Suppressor macrophage (primary cell): Measurements from ENCODE around the gene CDC42BPB.
"Not testable (repeated sequence)": the region's sequence is repeated elsewhere in the genome, so short reads cannot be mapped to it uniquely, and the experiment has no call there.

Experiments
- DNase-seq, 4 experiments: peaks; one replicate each; pipeline ENCODE4 v3.0.0-alpha.2; 2020 to 2022

CDC42BPB gene

DNA sequence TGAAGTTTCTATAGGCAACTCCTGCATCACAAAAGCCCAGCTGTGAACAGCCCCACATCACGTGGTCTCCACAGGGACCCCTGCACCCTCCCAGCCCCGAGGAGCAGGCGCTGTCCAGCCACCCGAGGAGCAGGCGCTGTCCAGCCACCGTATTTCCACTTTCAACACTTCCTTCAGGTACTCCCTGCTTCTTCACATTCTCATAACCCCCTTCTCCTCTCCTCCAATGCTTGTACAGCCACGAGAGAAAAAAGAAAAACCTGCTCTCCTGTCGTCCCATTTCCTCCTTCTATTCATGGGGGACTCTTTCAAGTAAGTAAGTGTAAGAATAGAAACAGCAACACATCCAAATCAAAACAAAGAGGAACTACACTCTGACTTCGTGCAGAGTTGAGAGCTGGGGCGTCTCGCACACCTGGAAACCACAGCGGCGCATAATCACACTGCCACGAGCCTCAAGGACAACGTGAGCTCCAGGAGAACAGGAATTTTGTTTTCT, 11.9 kb downstream of the CDC42BPB start:
- no peak for DNase-seq

DNA sequence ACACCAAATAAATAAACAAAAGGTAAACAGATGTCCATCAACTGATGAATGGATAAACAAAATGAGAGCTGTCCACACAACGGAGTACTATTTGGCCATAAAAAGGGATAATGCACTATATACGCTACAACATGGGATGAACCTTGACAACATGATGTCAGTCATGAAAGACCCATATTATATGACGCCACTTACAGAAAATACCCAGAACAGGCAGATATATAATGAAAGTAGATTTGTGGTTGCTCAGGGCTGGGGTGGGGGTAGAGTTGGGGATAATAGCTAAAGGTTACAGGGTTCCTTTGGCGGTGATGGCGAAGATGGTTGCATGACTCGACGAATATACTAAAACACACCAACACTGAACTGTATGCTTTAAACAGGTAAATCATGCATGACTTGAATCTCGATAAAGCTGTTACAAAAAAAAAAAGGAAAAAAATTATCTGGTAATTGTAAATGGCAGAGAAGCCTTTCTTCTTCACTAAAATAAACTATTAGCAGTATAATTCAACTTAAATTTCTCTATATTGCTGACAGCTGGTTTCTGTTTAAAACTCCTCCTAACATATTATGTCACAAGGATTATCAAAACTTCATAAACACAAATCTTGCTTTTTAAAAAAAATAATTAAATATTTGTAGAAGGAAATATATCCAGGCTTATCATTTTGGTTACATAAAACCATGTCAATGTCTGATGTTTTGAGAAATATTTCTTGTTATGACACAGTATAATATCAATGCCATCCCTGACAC, 13.9 kb downstream of the CDC42BPB start:
- no peak for DNase-seq

DNA sequence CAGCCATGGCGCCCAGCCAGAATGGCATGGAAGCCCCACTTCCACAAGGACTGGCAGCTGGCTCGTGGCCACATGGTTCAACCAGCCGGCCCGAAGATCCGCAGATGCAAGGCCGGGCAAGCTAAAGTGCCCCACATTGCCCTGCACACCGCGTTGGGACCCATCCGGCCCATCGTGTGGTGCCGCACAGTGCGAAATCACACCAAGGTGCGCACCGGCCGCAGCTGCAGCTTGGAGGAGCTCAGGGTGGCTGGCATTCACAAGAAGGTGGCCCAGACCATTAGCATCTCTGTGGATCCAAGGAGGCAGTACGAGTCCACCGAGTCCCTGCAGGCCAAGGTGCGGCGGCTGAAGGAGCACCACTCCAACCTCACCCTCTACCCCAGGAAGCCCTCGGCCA, 15.9 kb downstream of the CDC42BPB start:
- DNase-seq = no peak

DNA sequence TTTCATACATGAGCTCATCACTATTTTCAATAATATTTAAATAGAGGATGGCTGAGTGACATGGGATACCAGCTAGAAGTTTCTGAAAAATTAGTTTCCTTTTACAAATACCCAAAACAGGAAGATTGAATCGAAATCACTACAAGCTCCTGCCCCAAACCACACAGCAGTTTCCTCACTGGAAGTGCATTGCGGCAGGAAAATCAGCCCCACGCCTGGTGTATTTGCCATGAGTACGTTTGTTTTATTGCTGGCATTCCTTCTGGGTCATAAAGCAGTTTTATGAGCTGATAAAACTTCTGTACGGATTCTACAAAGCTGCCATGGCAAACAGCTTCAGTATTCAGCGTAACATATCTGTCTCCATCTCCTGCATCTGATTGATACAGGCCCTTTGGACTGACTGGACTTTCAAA, 23.7 kb downstream of the CDC42BPB start:
- peak; percentile 46 to 62 (median 61) for DNase-seq

DNA sequence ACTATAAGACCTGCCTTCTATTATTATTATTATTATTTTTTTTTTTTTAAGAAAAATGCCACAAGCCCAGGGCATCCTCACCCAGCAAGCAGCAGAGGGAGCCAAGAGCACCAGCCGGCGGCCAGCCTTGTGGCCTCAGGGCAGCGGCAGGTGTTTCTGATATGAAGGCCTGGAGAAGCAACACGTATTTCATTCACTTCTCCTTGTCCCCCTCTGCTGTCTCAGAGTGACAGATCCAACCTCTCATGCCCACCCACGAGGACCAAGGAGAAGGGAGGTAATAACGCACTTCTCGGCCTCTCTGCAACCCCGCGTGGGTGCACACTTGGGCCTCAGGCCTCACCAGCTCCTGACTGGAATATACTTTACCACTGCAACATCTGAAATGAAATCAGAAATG, 25.4 kb downstream of the CDC42BPB start:
- DNase-seq = no peak

DNA sequence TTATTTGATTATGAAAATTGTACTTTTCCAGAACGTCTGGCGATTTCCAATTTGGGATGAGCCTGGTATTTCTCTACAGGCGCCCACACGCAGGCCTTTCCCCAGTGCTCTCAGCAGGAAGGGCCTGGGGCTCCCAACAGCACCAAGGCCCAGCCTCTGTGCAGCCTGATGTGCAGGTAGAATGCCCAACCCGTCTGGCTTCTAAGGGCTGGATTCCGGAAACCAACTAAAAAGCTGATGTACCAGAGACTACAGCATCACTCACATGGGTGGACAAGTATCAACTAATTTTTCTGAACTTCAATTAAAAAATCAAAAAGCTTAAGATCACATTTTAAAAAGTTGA, 25.8 kb downstream of the CDC42BPB start:
- DNase-seq = no peak

DNA sequence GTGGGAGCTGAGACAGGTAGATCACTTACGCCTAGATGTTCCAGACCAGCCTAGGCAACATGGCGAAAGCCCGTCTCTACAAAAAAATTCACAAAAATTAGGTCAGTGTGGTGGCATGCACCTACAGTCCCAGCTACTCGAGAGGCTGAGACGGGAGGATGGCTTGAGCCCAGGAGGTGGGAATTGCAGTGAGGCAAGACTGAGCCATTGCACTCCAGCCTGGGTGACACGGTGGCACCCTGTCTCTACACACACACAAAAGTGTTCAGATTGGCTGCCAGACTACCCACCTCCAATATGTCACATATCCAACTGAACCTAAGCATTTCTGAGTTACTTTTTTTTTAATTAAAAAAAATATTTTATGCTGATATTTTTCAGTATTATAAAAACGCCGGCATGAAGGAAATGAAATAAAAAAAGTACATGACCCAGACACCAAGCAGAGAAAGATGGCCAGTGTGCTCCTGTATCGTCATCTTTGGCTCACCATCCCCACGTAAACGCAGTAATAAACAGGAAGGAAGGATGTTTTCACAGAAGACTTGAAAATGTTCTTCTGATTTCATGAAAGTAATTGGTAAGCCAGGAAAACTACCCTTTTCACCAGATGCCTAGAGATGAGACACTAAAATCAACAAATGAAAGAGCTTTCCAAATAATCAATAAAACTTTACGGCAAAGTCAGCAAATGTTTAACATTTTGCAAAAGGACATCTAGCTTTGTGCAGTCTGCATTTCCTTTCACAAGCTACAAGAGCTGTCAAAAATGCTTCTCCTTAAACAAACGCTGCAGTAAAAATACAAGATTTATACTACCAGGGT, 26.4 kb downstream of the CDC42BPB start:
- DNase-seq = no peak

DNA sequence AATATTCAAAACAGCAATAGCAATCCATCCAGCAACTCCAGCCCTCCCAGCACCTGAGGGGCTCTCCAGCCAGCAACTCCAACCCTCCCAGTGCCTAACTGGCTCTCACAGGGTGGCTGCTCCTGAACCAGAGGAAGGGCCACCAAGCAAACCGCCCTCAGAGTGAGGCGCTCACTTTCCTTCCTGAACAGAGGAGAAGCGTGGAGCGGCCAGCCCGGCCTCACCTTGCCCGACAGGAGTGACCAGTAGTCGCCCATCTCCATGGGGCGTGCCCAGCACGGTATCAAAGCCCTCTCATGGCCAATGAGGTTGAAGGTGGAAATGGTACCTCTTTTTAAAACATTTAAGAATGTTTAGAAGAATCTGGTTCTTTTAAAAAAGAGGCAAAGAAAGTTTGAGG, 27.4 kb downstream of the CDC42BPB start:
- DNase-seq = no peak

DNA sequence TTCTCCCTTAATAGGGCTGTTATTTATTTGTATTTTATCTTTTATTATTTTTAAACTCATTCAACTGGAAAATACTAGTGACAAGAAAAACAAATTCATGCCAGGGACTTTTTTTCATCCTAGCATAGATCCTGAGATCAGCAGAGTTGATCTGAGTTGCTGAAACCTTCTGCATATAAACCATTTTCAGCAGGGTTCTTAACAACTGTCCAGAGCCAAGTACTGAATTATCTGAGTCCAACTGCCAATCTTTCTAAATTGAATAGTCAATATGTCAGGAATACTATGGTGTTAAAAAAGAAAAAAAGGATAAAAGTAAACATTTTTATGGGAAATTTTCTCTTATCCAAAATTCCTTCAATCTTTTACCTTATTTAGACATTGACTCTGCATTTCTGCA, 28.6 kb downstream of the CDC42BPB start:
- no peak for DNase-seq

DNA sequence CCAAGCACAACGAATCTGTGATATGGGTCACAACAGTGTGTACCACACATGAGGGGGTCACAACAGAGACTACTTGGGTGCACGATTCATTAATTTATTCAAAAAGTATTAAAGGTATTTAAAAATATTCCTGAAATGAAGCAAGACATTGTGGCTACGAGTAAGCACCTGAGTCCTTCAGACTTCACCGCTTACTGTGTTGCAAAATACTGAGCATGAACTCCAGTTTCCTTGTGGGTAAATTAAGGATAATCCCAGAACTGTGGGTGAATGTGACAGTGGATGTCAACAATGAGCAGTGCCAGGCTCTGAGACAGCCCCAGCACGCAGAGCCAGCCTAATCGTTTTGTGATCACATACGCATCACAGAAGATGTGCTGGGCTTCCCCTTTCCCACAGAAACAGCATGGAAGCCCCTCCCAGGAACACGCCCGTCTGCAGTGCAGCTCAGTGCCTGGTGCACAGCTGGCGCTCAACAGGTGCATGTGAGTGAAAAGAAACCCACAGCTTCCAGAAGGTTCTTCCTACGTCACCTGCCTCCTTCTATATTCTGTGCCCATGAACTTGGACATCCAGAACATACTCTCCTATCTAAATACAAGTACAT, 29.1 kb downstream of the CDC42BPB start:
- DNase-seq = peak in 2 of 4 experiments; percentile 13 to 17

DNA sequence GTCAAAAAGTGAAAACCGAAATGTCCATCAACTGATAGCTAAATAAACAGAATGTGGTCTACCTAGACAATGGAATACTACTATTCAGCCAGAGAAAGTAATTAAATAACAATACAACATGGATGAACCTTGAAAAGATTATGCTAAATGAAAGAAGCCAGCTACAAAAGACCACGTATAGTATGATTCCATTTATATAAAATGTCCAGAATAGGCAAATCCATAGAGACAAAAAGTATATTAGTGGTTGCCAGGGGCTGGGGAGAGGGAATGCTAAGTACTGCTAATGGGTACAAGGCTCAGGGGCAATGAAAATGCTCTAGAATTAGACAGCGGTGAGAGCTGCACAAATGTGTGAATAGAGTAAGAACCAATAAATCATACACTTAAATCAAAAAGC, 29.9 kb downstream of the CDC42BPB start:
- no peak for DNase-seq

DNA sequence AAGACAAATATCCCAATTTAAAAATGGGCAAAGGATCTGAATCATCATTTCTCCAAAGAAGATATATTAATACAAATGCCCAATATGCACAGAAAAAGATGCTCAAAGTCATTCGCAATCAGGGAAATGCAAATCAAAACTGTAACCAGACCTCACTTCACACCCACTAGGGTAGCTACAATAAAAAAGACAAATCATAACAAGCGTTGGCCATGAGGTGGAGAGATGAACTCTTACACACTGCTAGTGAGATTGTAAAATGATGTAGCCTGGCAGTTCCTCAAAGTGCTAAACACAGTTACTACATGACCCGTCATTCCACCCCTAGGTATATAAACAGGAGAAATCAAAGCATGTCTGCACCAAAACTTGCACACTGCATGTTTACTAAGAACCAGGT, 30.4 kb downstream of the CDC42BPB start:
- no peak for DNase-seq

DNA sequence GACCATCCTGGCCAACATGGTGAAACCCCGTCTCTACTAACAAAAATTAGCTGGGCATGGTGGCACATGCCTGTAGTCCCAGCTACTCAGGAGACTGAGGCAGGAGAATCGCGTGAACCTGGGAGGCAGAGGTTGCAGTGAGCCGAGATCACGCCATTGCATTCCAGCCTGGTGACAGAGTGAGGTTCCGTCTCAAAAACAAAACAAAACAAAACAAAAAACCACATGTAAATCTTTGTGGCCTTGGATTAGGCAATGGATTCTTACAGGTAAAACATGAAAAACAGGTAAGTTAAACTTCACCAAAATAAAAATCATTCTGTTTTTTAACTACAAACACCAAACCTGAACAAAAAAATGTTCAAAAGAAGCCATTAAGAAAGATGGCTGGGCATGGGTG, 31.2 kb downstream of the CDC42BPB start:
- DNase-seq = not testable (repeated sequence)

DNA sequence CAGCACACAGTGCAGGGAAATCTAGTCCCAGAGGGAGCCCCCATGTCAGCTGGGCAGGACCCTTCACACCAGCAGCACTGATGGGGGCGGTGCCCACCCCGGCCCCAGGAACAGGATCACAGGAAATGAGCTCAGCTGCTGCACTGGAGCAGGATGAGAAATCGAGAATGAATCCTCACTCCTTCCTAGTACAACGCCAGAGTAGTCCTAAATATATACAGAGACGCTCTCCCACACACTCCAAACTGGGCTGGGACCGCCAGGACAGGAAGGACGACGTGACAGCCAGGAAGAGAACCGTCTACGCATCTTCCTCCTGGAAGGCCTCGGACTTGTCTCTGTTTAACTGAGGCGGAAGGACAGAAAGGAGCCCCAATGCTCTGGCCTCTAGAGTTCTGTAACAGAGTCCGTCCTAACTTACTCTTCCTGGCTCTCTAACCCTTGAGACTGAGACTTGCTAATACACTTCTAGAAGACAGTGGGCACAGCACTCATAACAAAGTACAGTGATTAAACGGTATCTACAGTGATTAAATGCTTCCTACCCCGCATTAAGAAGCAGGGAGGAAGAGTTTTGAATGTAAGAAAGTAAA, 33.4 kb downstream of the CDC42BPB start:
- peak; percentile 9 to 39 (median 32) for DNase-seq

DNA sequence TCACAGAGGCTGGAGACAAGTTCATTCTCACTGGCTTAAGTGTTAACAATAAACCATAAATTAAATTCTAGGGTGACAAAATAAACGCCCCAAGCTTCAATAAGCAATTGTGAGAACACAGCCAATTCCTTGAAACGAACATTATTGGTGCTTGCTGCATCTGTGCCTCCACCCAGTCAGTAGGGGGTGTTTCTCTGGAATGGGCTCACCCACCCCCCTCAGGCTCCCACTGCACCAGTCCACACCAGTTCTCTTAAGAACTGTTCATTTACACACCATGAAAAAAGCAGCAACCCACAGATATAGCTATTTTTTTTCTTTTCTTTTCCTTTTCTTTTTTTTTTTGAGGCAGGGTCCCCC, 34.7 kb downstream of the CDC42BPB start:
- DNase-seq = no peak

DNA sequence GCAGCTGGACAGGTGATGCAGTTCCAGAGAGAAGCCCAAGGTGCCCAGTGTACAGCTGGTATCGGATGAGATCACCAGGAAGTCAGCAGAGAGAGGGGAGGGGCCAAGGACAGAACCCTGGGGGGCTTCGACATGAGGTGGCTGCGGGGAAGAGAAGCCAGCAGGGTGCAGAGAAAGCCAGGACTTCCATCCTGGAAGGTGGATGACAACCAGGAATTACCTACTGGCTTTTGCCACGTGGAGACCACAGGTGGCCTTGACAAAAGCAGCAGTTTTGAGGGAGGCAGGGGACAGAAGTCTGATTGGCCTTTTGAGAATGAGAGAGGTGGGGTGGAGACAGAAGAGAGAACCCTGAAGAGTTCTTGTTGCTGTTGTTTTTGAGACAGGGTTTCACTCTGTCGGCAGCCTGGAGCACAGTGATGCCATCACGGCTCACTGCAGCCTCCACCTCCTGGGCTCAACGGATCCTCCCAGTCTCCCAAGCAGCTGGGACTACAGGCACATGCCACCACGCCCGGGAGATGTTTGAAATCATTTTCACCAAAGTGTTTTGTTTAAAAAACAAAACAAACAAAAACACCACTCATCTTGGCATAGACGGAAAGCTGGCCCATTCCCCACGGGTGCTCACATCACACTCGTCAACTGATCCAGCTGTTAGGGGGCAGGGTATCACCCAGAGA, 35.2 kb downstream of the CDC42BPB start:
- no peak for DNase-seq

DNA sequence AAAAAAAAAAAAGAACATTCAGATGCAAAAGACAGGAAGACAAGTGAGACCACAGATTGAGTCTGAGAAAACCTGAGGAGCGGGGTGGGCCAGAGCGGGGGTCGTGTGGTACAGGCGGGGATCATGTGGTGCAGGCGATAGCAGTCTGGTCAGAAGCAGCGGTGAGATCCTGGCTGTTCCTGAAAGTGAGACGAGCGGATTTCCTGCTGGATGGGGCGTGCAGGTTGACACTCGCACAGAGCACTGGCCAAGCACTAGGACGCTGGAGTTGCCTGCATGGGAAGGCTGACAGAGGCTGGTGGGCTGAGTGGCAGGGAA, 35.7 kb downstream of the CDC42BPB start:
- no peak for DNase-seq

DNA sequence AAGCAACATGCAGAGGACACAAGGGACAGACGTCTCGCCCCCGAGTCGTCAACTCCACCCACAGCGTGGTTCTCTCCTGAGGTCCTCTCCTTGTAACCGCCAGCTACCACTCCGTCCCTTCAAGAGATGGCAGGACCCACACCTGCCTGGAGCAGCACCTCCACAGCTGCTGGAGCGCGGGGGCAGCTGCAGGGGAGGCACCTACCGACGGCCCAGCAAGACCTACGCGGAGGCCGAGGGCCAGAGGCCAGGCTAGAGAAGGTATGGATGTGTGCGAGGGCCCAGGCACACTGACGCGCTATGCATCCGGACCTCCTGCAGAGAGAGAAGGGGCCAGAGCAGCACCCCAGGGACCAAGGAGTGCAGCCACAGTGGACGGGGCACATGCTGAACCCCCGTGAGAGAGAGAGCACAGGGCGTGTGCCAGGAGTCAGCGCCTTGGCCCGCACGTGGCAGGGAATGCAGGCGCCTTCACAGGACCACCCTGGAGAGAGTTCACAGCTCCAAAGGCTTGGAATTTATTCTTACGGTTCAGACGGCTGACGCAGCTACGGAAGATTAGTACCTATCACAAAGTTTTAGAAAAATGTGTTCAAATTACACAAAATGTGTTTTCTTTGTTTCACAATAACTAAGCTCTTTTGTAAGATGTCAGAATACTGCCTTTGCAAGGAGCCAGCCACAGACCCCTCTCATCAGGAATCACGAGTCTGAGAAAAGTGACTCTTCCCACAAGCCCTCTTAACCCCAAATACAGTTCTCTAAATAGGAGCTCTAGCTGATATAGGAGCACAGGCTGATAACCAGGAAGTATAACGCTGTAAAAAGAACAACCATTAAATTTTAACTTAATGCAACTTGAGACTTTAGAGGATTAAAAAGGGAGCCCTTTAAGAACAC, 36.8 kb downstream of the CDC42BPB start:
- peak in 3 of 4 experiments; percentile 32 to 48 (median 42) for DNase-seq

DNA sequence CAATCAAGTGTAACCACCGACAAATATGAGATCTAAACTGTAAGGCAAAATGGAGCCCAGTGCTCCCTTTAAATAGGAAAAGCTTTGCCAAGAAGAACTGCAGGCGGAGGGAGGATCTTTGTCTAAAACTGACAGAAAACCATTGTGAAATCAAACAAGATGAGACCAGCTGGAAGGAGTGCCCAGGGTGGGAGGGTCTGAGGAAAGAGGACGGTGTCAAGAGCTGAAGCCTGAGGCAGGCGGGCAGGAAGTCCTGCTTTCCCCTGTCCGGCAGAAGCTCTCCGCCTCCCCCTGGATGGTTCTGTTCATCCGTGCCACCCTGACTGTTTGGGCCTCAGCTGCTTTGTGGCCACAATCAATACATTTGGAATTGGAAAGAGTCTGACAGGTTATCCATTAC, 37.5 kb downstream of the CDC42BPB start:
- peak; percentile 33 to 76 (median 64) for DNase-seq

DNA sequence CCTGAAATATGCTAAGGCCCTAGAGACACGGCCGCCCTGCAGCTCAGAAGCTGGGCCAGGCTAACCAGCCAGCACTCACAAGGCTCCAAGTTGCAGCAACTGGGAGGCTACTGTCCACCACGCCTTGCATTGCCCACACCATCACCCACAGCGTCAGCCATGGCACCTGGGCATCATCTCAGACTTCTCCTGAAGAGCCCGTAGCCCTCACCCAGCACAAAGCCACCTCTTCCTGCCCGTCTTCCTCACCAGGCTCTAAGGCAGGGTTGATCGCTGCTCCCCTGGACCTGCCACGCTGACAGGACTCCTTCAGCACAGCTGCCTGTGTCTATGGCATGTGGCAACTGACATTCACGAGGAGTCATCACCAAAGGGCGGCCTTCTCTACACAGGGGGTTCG, 38.1 kb downstream of the CDC42BPB start:
- no peak for DNase-seq

DNA sequence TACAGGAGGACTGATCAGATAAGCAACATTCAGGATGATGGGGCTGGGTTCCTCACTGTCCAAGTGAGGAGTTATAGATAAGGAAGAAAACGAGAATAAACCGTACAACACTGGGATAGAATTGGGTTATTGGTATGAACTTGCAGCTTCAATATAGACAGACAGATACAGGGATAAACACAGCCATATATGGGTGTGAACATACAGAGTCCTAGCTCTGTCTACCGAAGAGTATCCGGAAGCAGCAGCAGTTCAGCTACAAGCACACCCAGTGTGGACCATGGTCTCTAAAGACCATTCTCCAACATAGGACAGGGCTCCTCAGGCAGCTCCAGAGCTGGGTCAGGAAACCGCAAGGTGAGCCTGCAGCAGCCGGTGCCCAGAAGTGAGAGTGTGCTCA, 40.8 kb downstream of the CDC42BPB start:
- no peak for DNase-seq

DNA sequence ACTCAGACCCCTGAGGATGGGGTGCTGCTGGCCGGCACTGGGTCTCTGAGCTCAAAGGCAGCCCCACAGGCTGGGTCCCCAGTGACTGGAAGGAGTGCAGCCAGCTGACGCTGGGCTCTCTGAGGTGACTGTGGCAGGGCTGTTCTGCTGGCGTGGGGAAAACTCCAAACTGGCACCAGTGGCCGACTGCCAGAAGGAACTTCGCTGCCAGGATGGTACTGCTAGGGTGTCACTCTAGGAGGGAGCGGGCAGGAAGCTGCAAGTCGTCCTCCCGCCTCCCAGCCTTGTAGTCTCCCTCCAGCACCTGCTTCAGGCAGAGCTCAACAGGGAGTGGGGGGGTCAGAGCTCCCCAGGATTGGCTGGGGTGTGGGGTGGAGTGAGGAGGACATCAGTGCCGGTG, 41.3 kb downstream of the CDC42BPB start:
- DNase-seq = no peak
